Measurements from ENCODE around the gene ATP1A4.
A peak's percentile ranks its signal among the peaks of the same experiment; 100 is the strongest.

Gene ATP1A4

DNA sequence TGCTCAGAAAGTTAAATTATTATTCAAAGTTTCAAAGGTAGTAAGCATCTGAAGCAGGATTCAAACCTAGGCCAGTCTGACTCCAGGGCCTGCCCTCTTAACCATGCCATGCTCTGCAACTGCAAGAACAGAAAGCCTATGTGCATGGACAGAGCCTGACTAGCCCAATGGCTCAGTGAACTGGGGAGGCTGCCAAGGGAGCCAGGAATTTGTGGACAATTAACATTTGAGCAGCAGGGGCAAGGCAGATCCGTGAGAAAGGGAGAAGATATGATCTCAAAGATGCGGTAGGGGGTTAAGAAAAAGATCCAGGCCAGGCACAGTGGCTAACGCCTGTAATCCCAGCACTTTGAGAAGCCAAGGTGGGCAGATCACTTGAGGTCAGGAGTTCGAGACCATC is 6.5 kb upstream of the ATP1A4 start:
- no peak for DNase-seq (ENCODE audit: low spot score)

- DNase-seq (ENCODE audit: low spot score) = no peak
Measured at GRCh38 chr1:160146107-160146506, 5.3 kb upstream of the ATP1A4 start.

- DNase-seq (ENCODE audit: low spot score) = no peak
Measured at GRCh38 chr1:160148121-160148520, 3.3 kb upstream of the ATP1A4 start.

- DNase-seq (ENCODE audit: low spot score) = no peak
Measured at GRCh38 chr1:160149233-160149632, 2.2 kb upstream of the ATP1A4 start.

- no peak for DNase-seq (ENCODE audit: low spot score)
Measured at GRCh38 chr1:160149716-160150115, 1.7 kb upstream of the ATP1A4 start.

- DNase-seq (ENCODE audit: low spot score) = no peak
Measured at GRCh38 chr1:160154790-160155189, 3.4 kb downstream of the ATP1A4 start.

DNA sequence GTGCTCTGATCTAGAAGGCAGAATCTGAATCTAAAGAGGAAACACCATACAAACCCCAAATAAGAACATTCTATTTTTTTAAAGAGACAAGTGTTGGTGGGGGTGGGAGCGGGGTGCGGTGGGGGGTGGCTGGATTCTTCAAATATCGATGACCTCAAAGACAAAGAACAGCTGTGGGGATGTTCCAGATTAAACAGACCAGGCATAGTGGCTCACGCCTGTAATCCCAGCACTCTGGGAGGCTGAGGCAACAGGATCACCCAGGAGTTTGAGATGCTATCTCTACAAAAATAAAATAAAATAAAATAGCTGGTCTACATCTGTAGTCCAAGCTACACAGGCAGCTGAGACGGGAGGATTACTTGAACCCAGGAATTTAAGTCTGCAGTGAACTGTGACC is 5.0 kb downstream of the ATP1A4 start:
- DNase-seq (ENCODE audit: low spot score) = no peak

GRCh38 chr1:160157174-160157573 is 5.8 kb downstream of the ATP1A4 start:
- no peak for DNase-seq (ENCODE audit: low spot score)

DNA sequence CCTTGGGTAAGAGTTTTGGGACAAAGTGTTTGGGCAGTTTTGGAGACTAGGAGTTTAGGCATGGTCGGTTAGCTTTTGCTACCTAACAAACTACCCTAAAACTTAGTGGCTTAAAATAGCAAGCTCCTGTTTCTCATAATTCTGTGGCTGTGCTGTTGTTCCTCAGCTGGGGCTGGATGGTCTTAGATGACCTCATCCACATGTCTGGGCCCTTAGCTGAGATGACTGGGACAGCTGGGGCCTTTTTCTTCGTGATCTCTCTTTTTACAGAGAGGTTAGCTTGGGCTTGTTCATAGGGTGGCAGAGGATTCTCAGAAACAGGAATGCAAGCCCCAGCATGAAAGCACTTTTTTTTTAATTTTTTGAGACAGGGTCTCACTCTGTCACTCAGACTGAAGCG is 6.6 kb downstream of the ATP1A4 start:
- no peak for DNase-seq (ENCODE audit: low spot score)

- no peak for DNase-seq (ENCODE audit: low spot score)
Measured at GRCh38 chr1:160158534-160158933, 7.1 kb downstream of the ATP1A4 start.

- no peak for DNase-seq (ENCODE audit: low spot score)
Measured at GRCh38 chr1:160159846-160160245, 8.4 kb downstream of the ATP1A4 start.

DNA sequence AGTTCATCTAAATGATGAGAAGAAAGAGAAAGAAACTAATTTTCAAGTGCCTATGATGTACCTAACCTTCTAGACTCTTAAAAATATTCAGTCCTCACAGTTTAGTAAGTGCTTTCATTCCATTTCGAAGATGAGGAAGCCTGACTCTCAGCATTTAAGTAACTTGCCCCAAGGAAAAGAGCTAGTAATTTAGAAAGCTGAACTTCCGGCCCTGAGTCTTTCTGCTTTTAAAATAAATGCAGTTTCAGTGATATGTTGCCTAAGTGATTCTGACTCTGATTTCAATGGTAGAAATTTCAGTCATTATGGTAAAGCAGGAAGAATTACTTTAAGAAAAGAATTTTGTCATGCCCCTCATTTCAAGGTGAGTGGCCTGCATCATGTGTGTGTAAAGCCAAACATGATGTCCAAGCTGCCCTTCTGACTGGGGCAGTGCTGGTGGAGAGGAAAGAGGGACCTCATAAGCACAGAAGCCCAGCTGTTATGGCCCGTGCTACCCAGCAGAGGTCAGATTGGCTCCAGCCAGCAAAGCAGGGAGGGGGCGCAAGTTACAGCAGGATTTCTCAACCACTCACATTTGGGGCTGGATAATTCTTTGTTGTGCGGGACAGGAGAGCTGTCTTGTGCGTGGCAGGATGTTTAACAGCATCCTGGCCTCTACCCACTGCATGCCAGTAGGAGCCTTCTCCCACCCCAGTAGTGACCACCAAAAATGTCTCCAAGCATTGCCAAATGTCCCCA is 10.7 kb downstream of the ATP1A4 start:
- peak; percentile 49 for DNase-seq (ENCODE audit: low spot score)

DNA sequence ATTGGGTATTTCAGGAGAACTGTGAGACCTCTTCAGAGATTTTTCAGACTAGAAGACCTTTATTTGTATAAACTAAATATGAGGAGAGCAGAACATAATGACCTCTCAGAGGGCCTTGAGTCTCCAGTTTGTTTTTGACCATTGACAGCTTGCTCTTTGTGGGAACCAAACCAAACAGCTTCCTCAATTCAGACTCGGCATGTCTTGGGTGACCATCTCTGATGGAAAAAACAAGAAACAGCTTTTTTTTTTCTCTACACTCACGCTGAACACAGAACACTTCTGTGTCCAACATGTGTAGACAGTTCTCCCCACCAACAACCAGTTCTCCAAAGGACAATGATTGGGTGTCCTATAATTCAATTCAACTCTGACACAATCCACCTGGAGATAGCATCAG is 11.5 kb downstream of the ATP1A4 start:
- DNase-seq (ENCODE audit: low spot score) = peak; percentile 19

DNA sequence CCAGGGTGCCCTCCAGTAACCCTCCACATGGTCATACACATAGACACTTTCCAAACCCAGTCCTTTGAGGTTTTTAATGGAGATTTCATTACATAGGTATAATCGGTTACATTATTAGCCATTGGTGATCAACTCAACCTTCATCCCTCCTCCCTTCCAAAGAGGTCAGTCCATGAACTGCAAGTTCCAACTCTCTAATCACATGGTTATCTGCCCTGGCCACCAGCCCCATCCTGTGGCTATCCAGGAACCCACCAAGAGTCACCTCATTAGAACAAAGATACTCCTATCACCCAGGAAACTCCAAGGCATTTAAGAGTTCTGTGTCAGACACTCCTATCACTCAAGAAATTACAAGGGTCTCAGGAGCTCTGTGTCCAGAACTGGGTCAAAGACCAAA is 12.2 kb downstream of the ATP1A4 start:
- DNase-seq (ENCODE audit: low spot score) = no peak

GRCh38 chr1:160164121-160164520 is 12.7 kb downstream of the ATP1A4 start:
- no peak for DNase-seq (ENCODE audit: low spot score)

GRCh38 chr1:160166166-160166868 is 14.9 kb downstream of the ATP1A4 start:
- DNase-seq (ENCODE audit: low spot score) = no peak

DNA sequence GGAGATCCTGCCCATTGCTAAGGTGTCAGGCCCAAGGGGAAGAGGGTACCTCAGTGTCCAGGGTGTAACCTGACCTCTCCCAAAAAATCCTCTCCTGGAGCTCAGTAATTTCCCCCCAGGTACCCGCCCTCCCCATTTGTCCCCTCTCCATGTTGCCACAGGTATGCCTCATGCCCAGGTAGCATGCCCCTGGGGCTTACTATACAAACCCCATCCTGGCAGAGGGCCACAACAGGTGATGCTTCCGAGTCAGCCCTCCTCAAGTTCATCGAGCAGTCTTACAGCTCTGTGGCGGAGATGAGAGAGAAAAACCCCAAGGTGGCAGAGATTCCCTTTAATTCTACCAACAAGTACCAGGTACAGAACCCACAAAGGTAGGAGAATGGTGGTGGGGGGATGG is 15.7 kb downstream of the ATP1A4 start:
- DNase-seq (ENCODE audit: low spot score) = no peak

DNA sequence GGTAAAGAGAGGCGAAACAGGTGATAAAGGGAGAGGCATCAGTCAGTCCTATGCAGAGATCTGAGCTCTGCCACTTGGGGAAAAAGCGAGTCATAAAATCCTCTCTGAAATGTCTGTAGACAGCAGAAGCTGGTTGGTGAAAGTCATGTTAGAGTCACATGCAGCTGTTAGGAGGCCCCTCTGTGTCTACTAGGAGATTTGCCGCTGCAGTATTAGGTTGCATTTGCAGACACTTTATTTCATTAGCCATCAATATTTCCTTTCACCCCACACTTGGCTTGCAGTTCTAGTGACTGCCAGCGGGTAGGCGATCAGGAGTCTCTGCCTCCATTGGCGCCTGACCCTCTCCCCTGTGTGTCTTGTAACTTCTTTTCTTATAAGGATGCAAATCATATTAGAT is 16.2 kb downstream of the ATP1A4 start:
- no peak for DNase-seq (ENCODE audit: low spot score)

GRCh38 chr1:160168016-160168415 is 16.6 kb downstream of the ATP1A4 start:
- no peak for DNase-seq (ENCODE audit: low spot score)

GRCh38 chr1:160168609-160169369 is 17.4 kb downstream of the ATP1A4 start:
- no peak for DNase-seq (ENCODE audit: low spot score)

DNA sequence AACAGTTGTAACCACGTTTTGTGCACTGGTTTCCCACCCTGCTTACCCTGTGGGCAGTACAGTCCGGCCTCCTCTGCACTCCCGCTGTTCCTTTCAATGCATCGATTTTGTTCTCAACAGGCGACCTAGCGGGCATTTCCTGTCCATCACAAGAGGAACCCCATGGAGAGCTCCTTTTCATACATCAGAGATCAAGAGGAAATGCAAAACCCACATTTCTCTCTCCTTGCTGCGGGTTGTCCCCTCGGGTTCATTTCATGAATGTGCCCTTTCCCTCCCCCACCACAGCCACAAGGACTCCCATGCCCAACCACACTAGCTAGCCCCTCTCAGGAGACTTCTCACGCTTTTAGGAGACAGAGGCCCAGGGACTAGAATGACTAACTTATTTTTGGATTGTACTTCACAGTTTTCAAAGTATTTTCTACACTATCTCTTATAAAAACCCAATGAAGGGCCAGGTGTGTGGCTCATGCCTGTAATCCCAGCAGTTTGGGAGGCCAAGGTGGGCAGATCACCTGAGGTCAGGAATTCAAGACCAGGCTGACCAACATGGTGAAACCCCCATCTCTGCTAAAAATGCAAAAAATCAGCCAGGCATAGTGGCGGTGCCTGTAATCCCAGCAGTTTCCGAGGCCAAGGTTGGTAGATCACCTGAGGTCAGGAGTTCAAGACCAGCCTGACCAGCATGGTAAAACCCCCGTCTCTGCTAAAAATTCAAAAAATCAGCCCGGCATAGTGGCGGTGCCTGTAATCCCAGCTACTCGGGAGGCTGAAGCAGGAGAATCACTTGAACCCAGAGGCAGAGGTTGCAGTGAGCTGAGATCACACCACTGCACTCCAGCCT is 18.4 kb downstream of the ATP1A4 start:
- no peak for DNase-seq (ENCODE audit: low spot score)

- no peak for DNase-seq (ENCODE audit: low spot score)
Measured at GRCh38 chr1:160171354-160171753, 20.0 kb downstream of the ATP1A4 start.
